SKM-1 treated with dmso at 0.1 percent for 144 hours (cell line): Measurements from ENCODE around the gene FRA10AC1.
A peak's percentile ranks its signal among the peaks of the same experiment; 100 is the strongest.

Experiments used
- DNase-seq: peaks from one replicate; lab custom pipeline; 2025; ENCODE audit not compliant: unreplicated experiment; lab: John Stamatoyannopoulos, UW

Gene FRA10AC1

GRCh38 chr10:93702210-93703001 lies at the start of gene FRA10AC1:
FRA10AC1 (minus strand) TSS chr10:93702592; CDS start chr10:93700106, 2,486 bp downstream.
- peak; percentile 87 for DNase-seq

GRCh38 chr10:93751832-93752231 lies 49.4 kb upstream of the FRA10AC1 start:
- no peak for DNase-seq

- no peak for DNase-seq
Measured at GRCh38 chr10:93751124-93751523, 48.7 kb upstream of the FRA10AC1 start.

- no peak for DNase-seq
Measured at GRCh38 chr10:93749218-93749799, 46.9 kb upstream of the FRA10AC1 start.

GRCh38 chr10:93746844-93747284 lies 44.5 kb upstream of the FRA10AC1 start:
- DNase-seq, result no peak

GRCh38 chr10:93745408-93746065 lies 43.1 kb upstream of the FRA10AC1 start:
- no peak for DNase-seq

- DNase-seq, result peak; percentile 91
Measured at GRCh38 chr10:93742633-93743349, 40.4 kb upstream of the FRA10AC1 start.

- no peak for DNase-seq
Measured at GRCh38 chr10:93741367-93741766, 39.0 kb upstream of the FRA10AC1 start.

- no peak for DNase-seq
Measured at GRCh38 chr10:93726024-93726423, 23.6 kb upstream of the FRA10AC1 start.

GRCh38 chr10:93723153-93723552 lies 20.8 kb upstream of the FRA10AC1 start:
- DNase-seq, result no peak

- DNase-seq, result no peak
Measured at GRCh38 chr10:93722550-93722949, 20.2 kb upstream of the FRA10AC1 start.

GRCh38 chr10:93719901-93720300 lies 17.5 kb upstream of the FRA10AC1 start:
- DNase-seq, result no peak

GRCh38 chr10:93718937-93719725 lies 16.7 kb upstream of the FRA10AC1 start:
- peak; percentile 40 for DNase-seq

- no peak for DNase-seq
Measured at GRCh38 chr10:93716766-93717165, 14.4 kb upstream of the FRA10AC1 start.

- DNase-seq, result no peak
Measured at GRCh38 chr10:93715345-93715744, 13.0 kb upstream of the FRA10AC1 start.

- DNase-seq, result no peak
Measured at GRCh38 chr10:93712593-93712992, 10.2 kb upstream of the FRA10AC1 start.

- DNase-seq, result no peak
Measured at GRCh38 chr10:93711891-93712290, 9.5 kb upstream of the FRA10AC1 start.

- no peak for DNase-seq
Measured at GRCh38 chr10:93710333-93710909, 8.0 kb upstream of the FRA10AC1 start.

GRCh38 chr10:93707623-93708022 lies 5.2 kb upstream of the FRA10AC1 start:
- DNase-seq, result no peak

GRCh38 chr10:93704451-93704850 lies 2.1 kb upstream of the FRA10AC1 start:
- DNase-seq, result no peak
